HepG2 (cell line): ENCODE measurements around the gene CASS4. TPM values are rescaled to one million over a fixed set of nuclear protein-coding genes. Genes with fewer than 3 reads are reported as not detected.

Experiments
- ATAC-seq: fragments of 200-7000 bp; cut with Tn5 transposase; 3 replicates; pipeline ENCODE4 v1.9.1; 2020; ENCODE audit warnings: mild to moderate bottlenecking, moderate library complexity
- BruUV-seq: library from RNA; stranded (reverse); fragments of 400-500 nt; replicated peaks from 2 replicates; lab custom pipeline; 2021; lab: Mats Ljungman, UMichigan
- CTCF ChIA-PET: fragments of 300-600 bp; formaldehyde crosslinking; extraction: SDS; loops from one replicate; lab custom pipeline; 2021; ENCODE audit warnings: low total read pairs, inconsistent platforms, low intra/inter-chr PET ratio; lab: Yijun Ruan, JAX
- POLR2A ChIA-PET: fragments of 350-600 bp; sonication (Branson Sonifier 250); formaldehyde crosslinking; loops from one replicate; lab custom pipeline; 2020; ENCODE audit warnings: antibody characterized with exemption, inconsistent platforms; lab: Yijun Ruan, JAX
- DNase-seq: peaks from one replicate; pipeline ENCODE4 v3.0.0-alpha.2; 2015; ENCODE audit warnings: low spot score
- FAIRE-seq: peaks from 3 replicates; lab custom pipeline; 2011; peaks lifted over from hg19 to GRCh38; lab: Jason Lieb, UNC
- H2AFZ ChIP-seq: one replicate; pipeline ENCODE4 v1.6.1; 2011; ENCODE audit warnings: low read length, inconsistent platforms
- H3K27ac ChIP-seq: fragments of 300-600 bp; 3 replicates; pipeline ENCODE4 v1.8.0; 2011; ENCODE audit warnings: mixed run types, mild to moderate bottlenecking, mixed read lengths, low read length, inconsistent platforms; ENCODE audit not compliant: insufficient read depth; ENCODE audit errors: extremely low read length
- H3K27me3 ChIP-seq, 2 experiments: fragments of 200-600 bp in 1 of 2; 2 replicates in 1 of 2; 3 replicates in 1 of 2; pipeline versions ENCODE4 v1.6.0 to v1.8.0; 2011; ENCODE audit warnings: low read length in 2 of 2, mild to moderate bottlenecking in 2 of 2, moderate library complexity in 2 of 2, inconsistent platforms in 1 of 2; ENCODE audit not compliant: insufficient read depth in 2 of 2, control insufficient read depth in 1 of 2
- H3K36me3 ChIP-seq, 2 experiments: fragments of 200-600 bp in 1 of 2; replicated peaks in 1 of 2; 2 replicates in 1 of 2; 3 replicates in 1 of 2; pipeline versions ENCODE4 v1.5.1 to v1.8.0; 2011; ENCODE audit warnings: low read length in 2 of 2, inconsistent platforms in 1 of 2; ENCODE audit not compliant: insufficient read depth in 2 of 2, control insufficient read depth in 1 of 2
- H3K4me1 ChIP-seq: 2 replicates; pipeline ENCODE4 v1.5.1; 2012; ENCODE audit warnings: low read length, inconsistent platforms; ENCODE audit not compliant: insufficient read depth
- H3K4me2 ChIP-seq: 2 replicates; pipeline ENCODE4 v1.6.0; 2011; ENCODE audit warnings: low read depth, low read length, inconsistent platforms
- H3K4me3 ChIP-seq, 3 experiments: fragments of 200-600 bp in 1 of 3; sonication (generic), shearing (Covaris generic) in 1 of 3; replicated peaks in 1 of 3; 2 replicates each; pipeline ENCODE4 v1.5.1; 2011 to 2016; ENCODE audit warnings: low read length in 3 of 3, inconsistent platforms in 2 of 3, low read depth in 2 of 3, mild to moderate bottlenecking in 2 of 3, control low read depth in 1 of 3, mixed read lengths in 1 of 3; ENCODE audit not compliant: insufficient read depth in 1 of 3
- H3K79me2 ChIP-seq: one replicate; pipeline ENCODE4 v1.6.1; 2011; ENCODE audit warnings: low read length, inconsistent platforms; ENCODE audit not compliant: insufficient read depth
- H3K9ac ChIP-seq: 2 replicates; pipeline ENCODE4 v1.6.0; 2011; ENCODE audit warnings: mild to moderate bottlenecking, low read depth, low read length, inconsistent platforms; ENCODE audit not compliant: insufficient read depth
- H3K9me3 ChIP-seq: 2 replicates; pipeline ENCODE4 v1.5.1; 2012; ENCODE audit warnings: mild to moderate bottlenecking, low read length
- H4K20me1 ChIP-seq: 2 replicates; pipeline ENCODE4 v1.6.0; 2011; ENCODE audit warnings: inconsistent platforms, mild to moderate bottlenecking, low read length, moderate library complexity; ENCODE audit not compliant: insufficient read depth
- CREB1 ChIP-seq, 2 experiments: fragments of 450-650 bp in 1 of 2; IDR thresholded peaks; 2 replicates each; pipeline ENCODE4 v1.6.1; 2016 to 2017; ENCODE audit warnings: control low read depth in 1 of 2, mild to moderate bottlenecking in 1 of 2, missing compliant biosample characterization in 1 of 2, missing genetic modification characterization in 1 of 2
- DR1 ChIP-seq: sonication (generic); formaldehyde crosslinking; IDR thresholded peaks from 2 replicates; pipeline ENCODE4 v1.8.0; 2021; ENCODE audit warnings: mild to moderate bottlenecking, missing genetic modification reagents, inconsistent platforms
- FOXM1 ChIP-seq: sonication (generic); formaldehyde crosslinking; IDR thresholded peaks from 2 replicates; pipeline ENCODE4 v1.5.0; 2020; ENCODE audit warnings: missing genetic modification reagents
- HDAC6 ChIP-seq: fragments of 200-600 bp; sonication (generic); IDR thresholded peaks from 2 replicates; pipeline ENCODE4 v1.7.0; 2017; ENCODE audit warnings: mild to moderate bottlenecking, antibody characterized with exemption, low read length, low read depth
- PAF1 ChIP-seq: IDR thresholded peaks from 2 replicates; pipeline ENCODE4 v1.6.1; 2016; ENCODE audit warnings: missing genetic modification reagents, missing compliant biosample characterization
- PAWR ChIP-seq: sonication (generic); formaldehyde crosslinking; IDR thresholded peaks from 2 replicates; pipeline ENCODE4 v1.4.0; 2020; ENCODE audit warnings: missing genetic modification reagents, mild to moderate bottlenecking, borderline replicate concordance
- SAP130 ChIP-seq: IDR thresholded peaks from 2 replicates; pipeline ENCODE4 v1.6.1; 2016; ENCODE audit warnings: low read depth
- SOX6 ChIP-seq, 2 experiments: fragments of 450-650 bp in 1 of 2; sonication (generic) in 1 of 2; formaldehyde crosslinking in 1 of 2; IDR thresholded peaks; 2 replicates each; pipeline versions ENCODE4 v1.4.0 to v1.6.1; 2017 to 2020; ENCODE audit warnings: antibody characterized with exemption in 1 of 2, mild to moderate bottlenecking in 1 of 2, missing genetic modification reagents in 1 of 2
- TAF1 ChIP-seq: sonication (generic); formaldehyde crosslinking; IDR thresholded peaks from 2 replicates; pipeline ENCODE4 v1.4.0; 2020; ENCODE audit warnings: missing genetic modification reagents
- ZNF121 ChIP-seq: sonication (generic); formaldehyde crosslinking; IDR thresholded peaks from 2 replicates; pipeline ENCODE4 v1.5.0; 2020; ENCODE audit warnings: mild to moderate bottlenecking, missing genetic modification reagents
- ZNF138 ChIP-seq: sonication (generic); formaldehyde crosslinking; IDR thresholded peaks from 2 replicates; pipeline ENCODE4 v1.5.0; 2020; ENCODE audit warnings: mild to moderate bottlenecking, low read depth, missing genetic modification reagents
- ZNF333 ChIP-seq: sonication (generic); formaldehyde crosslinking; IDR thresholded peaks from 2 replicates; pipeline ENCODE4 v1.4.0; 2020; ENCODE audit warnings: mild to moderate bottlenecking, missing genetic modification reagents, borderline replicate concordance
- ZNF543 ChIP-seq: sonication (generic); formaldehyde crosslinking; IDR thresholded peaks from 2 replicates; pipeline ENCODE4 v1.4.0; 2020; ENCODE audit warnings: mild to moderate bottlenecking, missing genetic modification reagents
- ZNF572 ChIP-seq: sonication (generic); formaldehyde crosslinking; IDR thresholded peaks from 2 replicates; pipeline ENCODE4 v1.5.1; 2020; ENCODE audit warnings: mild to moderate bottlenecking, missing genetic modification reagents
- WGBS: methylation state at CpG from one replicate; pipeline ENCODE4 v1.1.6; 2017; ENCODE audit warnings: low lambda C conversion rate; 5-methylcytosine and 5-hydroxymethylcytosine counted together
- in situ Hi-C: cut with HindIII; loops from 2 replicates; pipeline ENCODE4 v1.10.0; 2017; ENCODE audit warnings: low pct_unique_long_range_greater_than_20kb; ENCODE audit not compliant: extremely low pct_ligation_motif_present
- intact Hi-C: fragments of 100-400 bp; cut with micrococcal nuclease; formaldehyde crosslinking; loops from one replicate; pipeline ENCODE4 v1.10.0; 2022; ENCODE audit not compliant: unreplicated experiment
- polyA plus RNA-seq, 8 experiments: library from polyadenylated mRNA; depleted of rRNA in 3 of 8; stranded (reverse) in 7 of 8; unstranded in 1 of 8; fragments of >200 nt; fragmentation: Illumina TruSeq in 4 of 8; extraction: Trizol in 4 of 8; gene quantifications; 2 replicates each; pipeline versions ENCODE4 v1.2.1 to v1.2.3, GENCODE V29; 2011 to 2016; ENCODE audit warnings: low read depth in 4 of 8, missing spikeins in 1 of 8, mixed read lengths in 1 of 8; ENCODE audit not compliant: insufficient read depth in 1 of 8
- total RNA-seq, 5 experiments: library from RNA; depleted of rRNA; stranded (reverse); fragments of >200 nt; fragmentation: Illumina TruSeq; extraction: Trizol; gene quantifications; 2 replicates each; pipeline ENCODE4 v1.2.3, GENCODE V29; 2016; ENCODE audit warnings: low read depth in 1 of 5
- TF ChIP-seq, protein P1 (sequence below): sonication (generic); formaldehyde crosslinking; IDR thresholded peaks from 2 replicates; pipeline ENCODE4 v1.4.0; 2020; ENCODE audit warnings: mild to moderate bottlenecking, missing genetic modification reagents
- TF ChIP-seq, protein P2 (sequence below): sonication (generic); formaldehyde crosslinking; IDR thresholded peaks from 2 replicates; pipeline ENCODE4 v1.5.0; 2020; ENCODE audit warnings: missing genetic modification reagents
- TF ChIP-seq, protein P3 (sequence below): conservative IDR thresholded peaks from 2 replicates; pipeline ENCODE4 v1.6.1; 2018; ENCODE audit warnings: missing genetic modification reagents

CASS4 gene
- total and polyA plus RNA-seq, 2 of the 13 experiments (the other 11 are each of a cell fraction or from before 2014, with no cell fraction given): 0.17 to 0.49 TPM

DNA sequence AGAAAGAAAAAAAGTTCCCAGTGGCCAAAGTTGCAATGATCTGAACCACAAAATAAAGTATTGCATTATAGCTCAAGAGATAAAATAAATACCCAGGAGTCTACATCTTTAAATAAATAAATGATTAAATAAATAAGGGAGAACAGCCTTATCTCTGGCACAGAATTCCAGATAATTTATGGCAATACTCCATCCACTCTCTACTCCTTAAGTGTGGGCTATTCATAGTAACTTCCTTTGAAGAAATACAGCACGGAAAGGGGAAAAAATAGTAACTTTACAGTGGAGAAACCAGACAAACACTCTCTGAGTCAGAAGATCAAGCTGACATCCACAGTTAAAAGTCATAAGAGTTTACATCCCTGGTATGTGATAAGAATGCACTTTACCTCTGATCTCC, 31.7 kb upstream of the CASS4 start:
- Histone ChIP-seq H3K27me3 (no peaks in the 10 kb centered on the region), H3K36me3 (peaks cover 31 to 84% of the 10 kb centered on the region in 2 experiments), H3K9me3 (no peaks in the 10 kb centered on the region), H3K4me1 (peaks cover 8% of the 10 kb centered on the region), H3K4me3 (no peak overlapping the region), H2AFZ (no peak overlapping the region), H3K79me2 (peaks cover 69% of the 10 kb centered on the region), H3K9ac (no peak overlapping the region), H3K27ac (no peak overlapping the region), H3K4me2 (no peak overlapping the region), H4K20me1 (no peaks in the 10 kb centered on the region)
- BruUV-seq: no TSS peak
- ATAC-seq (no peak), DNase-seq (no peak), FAIRE-seq (no peak)
- in situ Hi-C loops (no loop called here), intact Hi-C loops (no loop called here)
- WGBS: 94% methylated on average over 1 of the region's 1 CpG
- TF ChIP-seq, protein P1, sequence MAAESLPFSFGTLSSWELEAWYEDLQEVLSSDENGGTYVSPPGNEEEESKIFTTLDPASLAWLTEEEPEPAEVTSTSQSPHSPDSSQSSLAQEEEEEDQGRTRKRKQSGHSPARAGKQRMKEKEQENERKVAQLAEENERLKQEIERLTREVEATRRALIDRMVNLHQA (CRISPR knock-in tag): no peak
- no peak for TF ChIP-seq HDAC6
- no peak for TF ChIP-seq DR1
- TF ChIP-seq ZNF138 (CRISPR knock-in tag): no peak
- TF ChIP-seq ZNF543 (CRISPR knock-in tag): no peak
- TF ChIP-seq CREB1 (IDR thresholded peaks at IDR 0.05): no peak
- TF ChIP-seq CREB1 (CRISPR knock-in tag; IDR thresholded peaks at IDR 0.05): no peak
- TF ChIP-seq ZNF121 (CRISPR knock-in tag): no peak
- no peak for TF ChIP-seq SOX6 (IDR thresholded peaks at IDR 0.05)
- no peak for TF ChIP-seq SOX6 (CRISPR knock-in tag; IDR thresholded peaks at IDR 0.05)
- POLR2A ChIA-PET: interaction anchor here (3.6 kb wide), 1 partner anchor 12 kb away, joined by 17 read pairs; the partner anchor contains the start of genes AURKA and CSTF1
- CTCF ChIA-PET: no interaction called here

DNA sequence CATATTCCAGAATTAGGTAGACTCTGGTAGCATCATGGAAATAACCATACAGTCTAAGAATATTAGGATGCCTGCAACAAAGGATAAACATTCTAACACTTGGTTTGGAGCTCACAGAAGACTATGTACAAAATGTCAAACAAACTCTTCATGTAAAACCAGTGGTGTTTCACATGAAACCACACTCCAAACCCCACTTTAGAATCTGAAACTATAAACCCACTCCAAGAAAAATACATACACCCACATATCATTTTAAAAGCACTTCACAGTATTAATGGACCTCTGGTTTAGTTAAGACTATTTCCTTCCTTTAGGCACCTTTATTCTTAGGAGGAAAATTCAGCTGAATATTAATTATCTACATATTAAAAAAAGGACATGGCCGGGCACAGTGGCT, 30.6 kb upstream of the CASS4 start:
- no TSS peak for BruUV-seq
- Histone ChIP-seq H3K79me2 (peaks cover 68% of the 10 kb centered on the region), H3K4me2 (no peak overlapping the region), H3K36me3 (peaks cover 38 to 83% of the 10 kb centered on the region in 2 experiments), H3K4me3 (no peak overlapping the region), H3K27me3 (no peaks in the 10 kb centered on the region), H3K9ac (no peak overlapping the region), H3K27ac (no peak overlapping the region), H2AFZ (no peak overlapping the region), H4K20me1 (no peaks in the 10 kb centered on the region), H3K9me3 (no peaks in the 10 kb centered on the region), H3K4me1 (peaks cover 19% of the 10 kb centered on the region)
- in situ Hi-C loops: no loop called here
- ChIA-PET POLR2A (interaction anchor here (3.6 kb wide), 1 partner anchor 11 kb away, joined by 17 read pairs; the partner anchor contains the start of genes AURKA and CSTF1), CTCF (no interaction called here)
- FAIRE-seq (no peak), DNase-seq (no peak), ATAC-seq (no peak)
- 95% methylated on average over 1 of the region's 1 CpG for WGBS
- intact Hi-C loops: no loop called here
- TF ChIP-seq FOXM1 (CRISPR knock-in tag) (no peak), PAF1 (CRISPR knock-in tag) (no peak), PAWR (CRISPR knock-in tag) (no peak), TAF1 (CRISPR knock-in tag) (no peak), ZNF333 (CRISPR knock-in tag) (no peak), ZNF572 (CRISPR knock-in tag) (no peak), SAP130 (no peak)
- TF ChIP-seq, protein P2, sequence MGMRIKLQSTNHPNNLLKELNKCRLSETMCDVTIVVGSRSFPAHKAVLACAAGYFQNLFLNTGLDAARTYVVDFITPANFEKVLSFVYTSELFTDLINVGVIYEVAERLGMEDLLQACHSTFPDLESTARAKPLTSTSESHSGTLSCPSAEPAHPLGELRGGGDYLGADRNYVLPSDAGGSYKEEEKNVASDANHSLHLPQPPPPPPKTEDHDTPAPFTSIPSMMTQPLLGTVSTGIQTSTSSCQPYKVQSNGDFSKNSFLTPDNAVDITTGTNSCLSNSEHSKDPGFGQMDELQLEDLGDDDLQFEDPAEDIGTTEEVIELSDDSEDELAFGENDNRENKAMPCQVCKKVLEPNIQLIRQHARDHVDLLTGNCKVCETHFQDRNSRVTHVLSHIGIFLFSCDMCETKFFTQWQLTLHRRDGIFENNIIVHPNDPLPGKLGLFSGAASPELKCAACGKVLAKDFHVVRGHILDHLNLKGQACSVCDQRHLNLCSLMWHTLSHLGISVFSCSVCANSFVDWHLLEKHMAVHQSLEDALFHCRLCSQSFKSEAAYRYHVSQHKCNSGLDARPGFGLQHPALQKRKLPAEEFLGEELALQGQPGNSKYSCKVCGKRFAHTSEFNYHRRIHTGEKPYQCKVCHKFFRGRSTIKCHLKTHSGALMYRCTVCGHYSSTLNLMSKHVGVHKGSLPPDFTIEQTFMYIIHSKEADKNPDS (CRISPR knock-in tag): no peak
- TF ChIP-seq, protein P3, sequence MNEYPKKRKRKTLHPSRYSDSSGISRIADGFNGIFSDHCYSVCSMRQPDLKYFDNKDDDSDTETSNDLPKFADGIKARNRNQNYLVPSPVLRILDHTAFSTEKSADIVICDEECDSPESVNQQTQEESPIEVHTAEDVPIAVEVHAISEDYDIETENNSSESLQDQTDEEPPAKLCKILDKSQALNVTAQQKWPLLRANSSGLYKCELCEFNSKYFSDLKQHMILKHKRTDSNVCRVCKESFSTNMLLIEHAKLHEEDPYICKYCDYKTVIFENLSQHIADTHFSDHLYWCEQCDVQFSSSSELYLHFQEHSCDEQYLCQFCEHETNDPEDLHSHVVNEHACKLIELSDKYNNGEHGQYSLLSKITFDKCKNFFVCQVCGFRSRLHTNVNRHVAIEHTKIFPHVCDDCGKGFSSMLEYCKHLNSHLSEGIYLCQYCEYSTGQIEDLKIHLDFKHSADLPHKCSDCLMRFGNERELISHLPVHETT (CRISPR knock-in tag): no peak
